GM15510 (cell line): ENCODE results near the gene POC1B.

Experiments
- POLR2A ChIP-seq: IDR thresholded peaks from 3 replicates; pipeline ENCODE4 v1.6.1; 2011; ENCODE audit warnings: borderline replicate concordance; ENCODE audit not compliant: insufficient read length; ENCODE audit errors: extremely low read depth

Gene POC1B

GRCh38 chr12:89384807-89385206, 141.0 kb downstream of the POC1B start:
- TF ChIP-seq POLR2A: no peak

- no peak for TF ChIP-seq POLR2A
Measured at GRCh38 chr12:89384050-89384758, 141.6 kb downstream of the POC1B start.

GRCh38 chr12:89383235-89384049, 142.4 kb downstream of the POC1B start:
- no peak for TF ChIP-seq POLR2A

- TF ChIP-seq POLR2A: no peak
Measured at GRCh38 chr12:89382328-89382727, 143.5 kb downstream of the POC1B start.

- TF ChIP-seq POLR2A: no peak
Measured at GRCh38 chr12:89379839-89380467, 145.9 kb downstream of the POC1B start.

- no peak for TF ChIP-seq POLR2A
Measured at GRCh38 chr12:89379148-89379838, 146.6 kb downstream of the POC1B start.

- no peak for TF ChIP-seq POLR2A
Measured at GRCh38 chr12:89376844-89377243, 149.0 kb downstream of the POC1B start.

- TF ChIP-seq POLR2A: no peak
Measured at GRCh38 chr12:89376202-89376529, 149.7 kb downstream of the POC1B start.

- TF ChIP-seq POLR2A: no peak
Measured at GRCh38 chr12:89373763-89374572, 151.9 kb downstream of the POC1B start.

- no peak for TF ChIP-seq POLR2A
Measured at GRCh38 chr12:89372584-89373370, 153.1 kb downstream of the POC1B start.

- no peak for TF ChIP-seq POLR2A
Measured at GRCh38 chr12:89370850-89371249, 155.0 kb downstream of the POC1B start.

- TF ChIP-seq POLR2A: no peak
Measured at GRCh38 chr12:89370421-89370831, 155.4 kb downstream of the POC1B start.
